Nephron progenitor cell (in vitro differentiated cells): ENCODE results near the gene HLA-C.

Experiments
- DNase-seq: peaks from one replicate; pipeline ENCODE4 v3.0.0; 2021
- H3K27ac Mint-ChIP-seq: 2 replicates; pipeline ENCODE4 v1.8.0; 2021; ENCODE audit warnings: mild to moderate bottlenecking, moderate library complexity, mixed read lengths
- H3K27me3 Mint-ChIP-seq: 2 replicates; pipeline ENCODE4 v1.8.0; 2021; ENCODE audit warnings: mild to moderate bottlenecking, low read depth, mixed read lengths; ENCODE audit not compliant: poor library complexity
- H3K36me3 Mint-ChIP-seq: 2 replicates; pipeline ENCODE4 v1.8.0; 2021; ENCODE audit warnings: low read depth, mixed read lengths
- H3K4me1 Mint-ChIP-seq: 2 replicates; pipeline ENCODE4 v1.8.0; 2021; ENCODE audit warnings: mixed read lengths
- H3K4me3 Mint-ChIP-seq: 2 replicates; pipeline ENCODE4 v1.8.0; 2021; ENCODE audit warnings: mild to moderate bottlenecking, moderate library complexity, mixed read lengths
- H3K9me3 Mint-ChIP-seq: 2 replicates; pipeline ENCODE4 v1.8.0; 2021; ENCODE audit warnings: mild to moderate bottlenecking, moderate library complexity, mixed read lengths
- CTCF ChIP-seq: fragments of 200-600 bp; sonication (generic); IDR thresholded peaks from 2 replicates; pipeline ENCODE4 v1.5.0; 2021; ENCODE audit warnings: antibody characterized with exemption

The HLA-C gene

GRCh38 chr6:31299947-31300346, 28.1 kb upstream of the HLA-C start:
- Mint-ChIP-seq H3K27ac (no peak overlapping the region), H3K4me1 (no peaks in the 10 kb centered on the region), H3K36me3 (no peaks in the 10 kb centered on the region), H3K4me3 (no peak overlapping the region), H3K9me3 (no peaks in the 10 kb centered on the region), H3K27me3 (peaks cover 67% of the 10 kb centered on the region)
- DNase-seq, result no peak
- no peak for TF ChIP-seq CTCF

DNA sequence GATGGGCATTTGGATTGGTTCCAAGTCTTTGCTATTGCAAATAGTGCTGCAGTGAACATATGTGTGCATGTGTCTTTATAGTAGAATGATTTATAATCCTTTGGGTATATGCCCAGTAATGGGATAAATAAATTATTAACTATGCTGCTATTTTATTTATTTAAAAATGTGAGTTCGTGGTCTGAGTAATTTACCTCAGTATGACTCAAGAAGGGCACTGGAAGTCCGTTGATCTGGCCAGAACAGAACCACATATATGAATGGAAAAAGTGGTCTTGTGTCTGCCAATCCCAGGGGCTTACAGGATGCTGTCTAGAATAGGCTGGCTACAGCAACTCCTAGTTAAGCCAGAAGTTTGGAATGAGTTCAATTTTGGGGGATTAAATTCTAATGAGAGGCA, 27.6 kb upstream of the HLA-C start:
- TF ChIP-seq CTCF, result no peak
- Mint-ChIP-seq H3K27me3 (peaks cover 66% of the 10 kb centered on the region), H3K36me3 (no peaks in the 10 kb centered on the region), H3K9me3 (no peaks in the 10 kb centered on the region), H3K27ac (no peak overlapping the region), H3K4me3 (no peak overlapping the region), H3K4me1 (no peaks in the 10 kb centered on the region)
- DNase-seq, result no peak

DNA sequence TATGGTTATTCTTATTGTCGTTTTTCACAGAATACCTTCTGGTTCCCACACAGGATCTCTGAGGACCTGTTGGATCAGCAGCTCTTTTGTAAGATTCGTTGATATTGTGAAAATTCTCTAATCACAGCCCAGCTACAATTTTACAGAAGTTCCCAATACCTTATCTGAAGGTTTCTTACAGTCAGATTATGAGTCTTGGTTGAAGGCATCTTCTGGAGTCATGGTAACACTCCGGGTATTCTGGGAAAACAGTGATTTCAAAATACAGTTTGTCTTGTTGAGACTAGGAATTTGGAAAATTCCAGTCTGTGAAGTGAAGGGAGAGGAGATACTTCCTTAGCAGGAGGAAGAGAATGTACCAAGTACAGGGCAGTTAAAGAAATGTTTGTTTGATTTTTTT, 22.2 kb upstream of the HLA-C start:
- H3K36me3 Mint-ChIP-seq, result no peaks in the 10 kb centered on the region
- no peak for TF ChIP-seq CTCF
- no peak for DNase-seq

GRCh38 chr6:31293343-31293742, 21.5 kb upstream of the HLA-C start:
- TF ChIP-seq CTCF, result no peak
- Mint-ChIP-seq H3K9me3 (no peaks in the 10 kb centered on the region), H3K36me3 (no peaks in the 10 kb centered on the region), H3K27ac (no peak overlapping the region), H3K27me3 (peaks cover 47% of the 10 kb centered on the region), H3K4me1 (no peaks in the 10 kb centered on the region), H3K4me3 (no peak overlapping the region)
- DNase-seq, result peak; percentile 47

More for the DNA sequence above, 22.2 kb upstream of the HLA-C start:
- Mint-ChIP-seq H3K27ac (no peak overlapping the region), H3K9me3 (no peaks in the 10 kb centered on the region), H3K4me3 (no peak overlapping the region), H3K4me1 (no peaks in the 10 kb centered on the region), H3K27me3 (peaks cover 41% of the 10 kb centered on the region)

GRCh38 chr6:31289788-31290187, 17.9 kb upstream of the HLA-C start:
- no peak for TF ChIP-seq CTCF

GRCh38 chr6:31287619-31288018, 15.7 kb upstream of the HLA-C start:
- no peak for DNase-seq
- Mint-ChIP-seq H3K9me3 (no peaks in the 10 kb centered on the region), H3K27me3 (peaks cover 43% of the 10 kb centered on the region), H3K27ac (no peak overlapping the region), H3K36me3 (no peaks in the 10 kb centered on the region), H3K4me3 (no peak overlapping the region), H3K4me1 (no peaks in the 10 kb centered on the region)
- TF ChIP-seq CTCF, result no peak

More at GRCh38 chr6:31289788-31290187, 17.9 kb upstream of the HLA-C start:
- Mint-ChIP-seq H3K4me3 (no peak overlapping the region), H3K4me1 (no peaks in the 10 kb centered on the region), H3K9me3 (no peaks in the 10 kb centered on the region), H3K36me3 (no peaks in the 10 kb centered on the region), H3K27me3 (peaks cover 39% of the 10 kb centered on the region), H3K27ac (no peak overlapping the region)
- DNase-seq, result no peak
